Measurements from ENCODE around the gene OR2AG2.

The OR2AG2 gene

DNA sequence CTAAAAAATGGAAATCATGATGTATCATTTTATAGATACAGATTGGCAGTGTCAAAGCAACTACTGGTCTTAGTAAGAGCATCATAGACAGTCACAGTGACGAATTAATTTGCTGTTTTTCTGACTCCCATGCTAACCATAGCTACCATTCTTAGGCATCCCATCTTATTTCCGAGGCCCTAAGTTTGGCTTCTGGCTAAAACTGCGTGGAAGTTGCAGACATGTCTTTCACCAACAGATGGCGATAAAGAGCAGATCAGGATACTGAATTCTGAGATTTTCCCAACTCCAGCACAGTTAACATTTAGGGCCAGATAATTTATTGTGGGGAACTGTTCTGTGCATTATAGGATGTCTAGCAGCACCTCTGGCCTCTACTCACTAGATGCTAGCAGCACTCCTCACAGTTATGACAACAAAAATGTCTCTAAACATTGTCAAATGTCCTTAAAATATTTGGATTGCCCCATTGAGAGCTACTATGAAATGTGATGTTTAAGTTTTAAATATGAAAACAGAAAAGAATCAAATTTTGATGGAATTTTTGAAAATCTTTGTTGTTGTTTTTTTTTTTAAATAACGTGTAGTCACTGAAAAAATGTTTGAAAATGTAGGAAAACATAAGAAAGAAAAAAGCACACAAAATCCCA is 16.3 kb downstream of the OR2AG2 start:
- Histone ChIP-seq H3K79me2 (ENCODE audit: insufficient read depth, low read length) (no peaks in the 10 kb centered on the region), H3K4me1 (ENCODE audit: insufficient read depth, low read length) (no peaks in the 10 kb centered on the region), H3K4me2 (ENCODE audit: insufficient read depth, low read length) (no peak overlapping the region), H2AFZ (ENCODE audit: low read depth, low read length) (no peak overlapping the region), H3K36me3 (ENCODE audit: insufficient read depth, low read length) (no peaks in the 10 kb centered on the region), H3K27me3 (ENCODE audit: insufficient read depth, low read length, poor library complexity) (no peaks in the 10 kb centered on the region), H4K20me1 (ENCODE audit: insufficient read depth, low read length) (no peaks in the 10 kb centered on the region), H3K9ac (ENCODE audit: low read depth, low read length) (no peak overlapping the region), H3K4me3 (ENCODE audit: low read depth in 1 of 2, low read length in 2 of 2) (no peak overlapping the region), H3K27ac (ENCODE audit: low read length) (no peak overlapping the region), H3K9me3 (ENCODE audit: insufficient read depth, low read length, severe bottlenecking) (no peaks in the 10 kb centered on the region)
- TF ChIP-seq CTCF (IDR thresholded peaks at IDR 0.05; ENCODE audit: borderline replicate concordance, extremely low read depth, low read length, poor library complexity, severe bottlenecking), result peak; percentile 92
- no peak for TF ChIP-seq EZH2 (IDR thresholded peaks at IDR 0.05; ENCODE audit: borderline replicate concordance, low read depth, low read length, severe bottlenecking)
- DNase-seq, result peak; percentile 53
- peak; percentile 60 for ATAC-seq (ENCODE audit: insufficient read depth, low read depth)

GRCh38 chr11:6747097-6747668 is 24.6 kb downstream of the OR2AG2 start:
- H3K4me3 ChIP-seq (ENCODE audit: low read depth in 1 of 2, low read length in 2 of 2), result no peak overlapping the region
- no peaks in the 10 kb centered on the region for H3K9me3 ChIP-seq (ENCODE audit: insufficient read depth, low read length, severe bottlenecking)
- peak overlapping the region; percentile 78 for H2AFZ ChIP-seq (ENCODE audit: low read depth, low read length)
- peaks cover 49% of the 10 kb centered on the region for H3K4me1 ChIP-seq (ENCODE audit: insufficient read depth, low read length)
- H3K79me2 ChIP-seq (ENCODE audit: insufficient read depth, low read length), result peaks cover 38% of the 10 kb centered on the region
- peak overlapping the region; percentile 85 for H3K27ac ChIP-seq (ENCODE audit: low read length)
- no peak for TF ChIP-seq CTCF (IDR thresholded peaks at IDR 0.05; ENCODE audit: borderline replicate concordance, extremely low read depth, low read length, poor library complexity, severe bottlenecking)
- no peak for TF ChIP-seq EZH2 (IDR thresholded peaks at IDR 0.05; ENCODE audit: borderline replicate concordance, low read depth, low read length, severe bottlenecking)
- no peaks in the 10 kb centered on the region for H3K27me3 ChIP-seq (ENCODE audit: insufficient read depth, low read length, poor library complexity)
- DNase-seq (no peak), ATAC-seq (ENCODE audit: insufficient read depth, low read depth) (no peak)
- no peaks in the 10 kb centered on the region for H3K36me3 ChIP-seq (ENCODE audit: insufficient read depth, low read length)
- no peak overlapping the region for H3K9ac ChIP-seq (ENCODE audit: low read depth, low read length)
- H3K4me2 ChIP-seq (ENCODE audit: insufficient read depth, low read length), result peak overlapping the region; percentile 66; the same call in 1 of the 2 replicates
- no peaks in the 10 kb centered on the region for H4K20me1 ChIP-seq (ENCODE audit: insufficient read depth, low read length)

- TF ChIP-seq CTCF (IDR thresholded peaks at IDR 0.05; ENCODE audit: borderline replicate concordance, extremely low read depth, low read length, poor library complexity, severe bottlenecking) (no peak), EZH2 (IDR thresholded peaks at IDR 0.05; ENCODE audit: borderline replicate concordance, low read depth, low read length, severe bottlenecking) (no peak)
- no peaks in the 10 kb centered on the region for H3K36me3 ChIP-seq (ENCODE audit: insufficient read depth, low read length)
- DNase-seq (no peak), ATAC-seq (ENCODE audit: insufficient read depth, low read depth) (no peak)
- H3K9ac ChIP-seq (ENCODE audit: low read depth, low read length), result peak overlapping the region; percentile 58
- H3K4me1 ChIP-seq (ENCODE audit: insufficient read depth, low read length), result peaks cover 55% of the 10 kb centered on the region
- H2AFZ ChIP-seq (ENCODE audit: low read depth, low read length), result peak overlapping the region; percentile 78
- peak overlapping the region; percentile 85 for H3K27ac ChIP-seq (ENCODE audit: low read length)
- H3K4me2 ChIP-seq (ENCODE audit: insufficient read depth, low read length), result peak overlapping the region; percentile 66
- H3K9me3 ChIP-seq (ENCODE audit: insufficient read depth, low read length, severe bottlenecking), result no peaks in the 10 kb centered on the region
- peak overlapping the region; percentile 32 to 56; a peak in 3 of 4 replicates for H3K4me3 ChIP-seq (ENCODE audit: low read depth in 1 of 2, low read length in 2 of 2)
- no peaks in the 10 kb centered on the region for H3K27me3 ChIP-seq (ENCODE audit: insufficient read depth, low read length, poor library complexity)
- no peaks in the 10 kb centered on the region for H4K20me1 ChIP-seq (ENCODE audit: insufficient read depth, low read length)
- H3K79me2 ChIP-seq (ENCODE audit: insufficient read depth, low read length), result peaks cover 44% of the 10 kb centered on the region
Measured at GRCh38 chr11:6746626-6747025, 25.1 kb downstream of the OR2AG2 start.
